Keratinocyte (primary cell): Measurements from ENCODE around the gene NAA35. TPM values are rescaled to one million over a fixed set of nuclear protein-coding genes. Genes with fewer than 3 reads are reported as not detected.

Experiments
- DNase-seq: peaks from one replicate; pipeline ENCODE4 v3.0.0-alpha.2; 2011; ENCODE audit warnings: low read depth, missing footprints, low spot score
- FAIRE-seq: peaks from 2 replicates; lab custom pipeline; 2011; peaks lifted over from hg19 to GRCh38; lab: Jason Lieb, UNC
- H2AFZ ChIP-seq: 2 replicates; pipeline ENCODE4 v1.6.0; 2012; ENCODE audit warnings: low read length, control low read depth, inconsistent platforms; ENCODE audit not compliant: control insufficient read depth
- H3K27ac ChIP-seq: 2 replicates; pipeline ENCODE4 v1.5.1; 2011; ENCODE audit warnings: low read length; ENCODE audit not compliant: control insufficient read depth, insufficient read depth
- H3K27me3 ChIP-seq: 3 replicates; pipeline ENCODE4 v1.6.0; 2011; ENCODE audit warnings: low read length; ENCODE audit not compliant: control insufficient read depth, insufficient read depth; ENCODE audit errors: extremely low read depth
- H3K36me3 ChIP-seq, 2 experiments: 2 replicates in 1 of 2; 3 replicates in 1 of 2; pipeline ENCODE4 v1.5.1; 2011; ENCODE audit warnings: low read length in 2 of 2, mild to moderate bottlenecking in 1 of 2; ENCODE audit not compliant: control insufficient read depth in 2 of 2, insufficient read depth in 2 of 2; ENCODE audit errors: extremely low read depth in 1 of 2
- H3K4me1 ChIP-seq: 3 replicates; pipeline ENCODE4 v1.5.1; 2011; ENCODE audit warnings: low read length; ENCODE audit not compliant: control insufficient read depth, insufficient read depth; ENCODE audit errors: extremely low read depth
- H3K4me2 ChIP-seq: 3 replicates; pipeline ENCODE4 v1.6.0; 2011; ENCODE audit warnings: low read depth, low read length; ENCODE audit not compliant: control insufficient read depth, insufficient read depth; ENCODE audit errors: extremely low read depth
- H3K4me3 ChIP-seq, 3 experiments: fragments of 200-600 bp in 1 of 3; sonication (generic) in 1 of 3; 2 replicates in 2 of 3; 3 replicates in 1 of 3; pipeline ENCODE4 v1.5.1; 2011 to 2016; ENCODE audit warnings: low read length in 3 of 3, mild to moderate bottlenecking in 3 of 3, control low read depth in 2 of 3, inconsistent platforms in 1 of 3, low read depth in 1 of 3, mixed read lengths in 1 of 3, mixed run types in 1 of 3, moderate library complexity in 1 of 3; ENCODE audit not compliant: control insufficient read depth in 2 of 3, insufficient read depth in 2 of 3; ENCODE audit errors: extremely low read depth in 1 of 3
- H3K79me2 ChIP-seq: 2 replicates; pipeline ENCODE4 v1.6.0; 2012; ENCODE audit warnings: low read length; ENCODE audit not compliant: control insufficient read depth, insufficient read depth
- H3K9ac ChIP-seq: 3 replicates; pipeline ENCODE4 v1.6.0; 2011; ENCODE audit warnings: low read length; ENCODE audit not compliant: control insufficient read depth, insufficient read depth; ENCODE audit errors: extremely low read depth
- H3K9me1 ChIP-seq: 3 replicates; pipeline ENCODE4 v1.6.0; 2011; ENCODE audit warnings: low read length; ENCODE audit not compliant: control insufficient read depth, insufficient read depth; ENCODE audit errors: extremely low read depth
- H3K9me3 ChIP-seq: 2 replicates; pipeline ENCODE4 v1.5.1; 2012; ENCODE audit warnings: low read depth, low read length; ENCODE audit not compliant: control insufficient read depth
- H4K20me1 ChIP-seq: 3 replicates; pipeline ENCODE4 v1.6.0; 2011; ENCODE audit warnings: low read length; ENCODE audit not compliant: control insufficient read depth, insufficient read depth; ENCODE audit errors: extremely low read depth
- EZH2 ChIP-seq: IDR thresholded peaks from one replicate; pipeline ENCODE4 v1.6.1; 2012; ENCODE audit warnings: inconsistent platforms, mild to moderate bottlenecking, low read length, moderate library complexity
- dilution Hi-C: fragments of 300-500 bp; cut with MboI; formaldehyde crosslinking; loops from one replicate; pipeline ENCODE4 v1.7.0; 2020; ENCODE audit warnings: low sequenced_read_pairs; ENCODE audit not compliant: extremely low pct_ligation_motif_present
- polyA plus RNA-seq, 5 experiments: library from polyadenylated mRNA; depleted of rRNA in 3 of 5; stranded (reverse) in 3 of 5; stranded (forward) in 1 of 5; unstranded in 1 of 5; fragments of >200 nt; gene quantifications; 1 replicate in 1 of 5; 2 replicates in 3 of 5; 3 replicates in 1 of 5; pipeline versions ENCODE4 v1.2.1 to v1.2.3, GENCODE V29; 2011 to 2012; ENCODE audit warnings: missing spikeins in 2 of 5, low read depth in 1 of 5, low replicate concordance in 1 of 5
- TF ChIP-seq, protein P1 (sequence below), 3 experiments: IDR thresholded peaks in 1 of 3; conservative IDR thresholded peaks in 1 of 3; optimal IDR thresholded peaks in 1 of 3; 2 replicates in 2 of 3; 3 replicates in 1 of 3; pipeline versions ENCODE3 to v1.5.1; 2011; ENCODE audit warnings: low read length in 3 of 3, mild to moderate bottlenecking in 3 of 3, moderate library complexity in 2 of 3, control low read depth in 1 of 3, inconsistent platforms in 1 of 3; ENCODE audit not compliant: insufficient read depth in 2 of 3; ENCODE audit errors: extremely low read depth in 1 of 3

Gene NAA35
- polyA plus RNA-seq, 1 donor (not counting 4 experiments of a cell fraction or from before 2014, with no cell fraction given): 33.8 TPM

DNA sequence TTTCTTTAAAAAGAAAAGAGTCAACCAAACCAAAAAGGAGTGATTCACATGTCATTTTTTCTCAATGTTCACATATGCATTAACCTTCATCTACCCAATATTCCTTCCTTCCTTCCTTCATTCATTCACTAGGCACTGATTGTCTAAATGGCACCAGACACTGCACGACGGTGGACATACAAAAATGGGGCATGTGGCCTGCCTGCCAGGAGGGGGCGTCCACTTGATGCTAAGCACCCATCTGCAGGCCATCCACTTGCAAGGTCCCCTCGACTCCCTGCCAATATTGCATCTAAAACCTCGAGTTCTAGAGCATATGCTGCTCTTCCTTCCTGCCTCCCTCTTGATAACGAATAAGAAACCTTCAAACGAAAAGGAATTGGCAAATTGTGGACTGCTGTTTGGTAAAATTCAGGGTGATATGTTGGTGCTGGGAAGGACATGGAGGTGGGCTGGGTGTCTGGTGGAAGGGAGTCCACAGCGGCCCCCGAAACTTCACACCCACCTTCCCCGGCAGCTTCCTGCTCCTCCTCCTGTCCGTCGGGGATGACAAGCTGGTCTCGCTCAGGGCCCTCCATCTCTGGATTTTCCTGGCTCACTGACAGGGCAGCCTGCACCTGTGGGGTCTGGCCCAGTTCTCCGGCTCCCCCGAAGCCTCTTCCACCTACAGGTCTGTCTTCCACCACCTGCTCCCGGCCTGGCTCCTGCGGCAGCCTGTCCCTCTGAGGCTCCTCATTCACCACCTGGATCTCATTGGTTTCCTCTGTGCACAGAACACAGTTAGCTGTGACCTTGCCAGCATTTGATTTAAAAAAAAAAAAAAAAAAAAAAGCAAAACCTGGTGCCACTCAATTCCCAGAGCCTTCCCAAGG, 94.2 kb downstream of the NAA35 start:
- Histone ChIP-seq H3K4me1 (peaks cover 3% of the 10 kb centered on the region), H3K27ac (no peak overlapping the region), H3K9me1 (no peaks in the 10 kb centered on the region), H3K36me3 (peaks cover 3 to 10% of the 10 kb centered on the region in 2 experiments), H2AFZ (no peak overlapping the region), H3K9me3 (no peaks in the 10 kb centered on the region), H3K27me3 (no peaks in the 10 kb centered on the region), H3K9ac (no peak overlapping the region), H4K20me1 (no peaks in the 10 kb centered on the region), H3K4me2 (no peak overlapping the region), H3K79me2 (no peaks in the 10 kb centered on the region), H3K4me3 (no peak overlapping the region)
- no peak for TF ChIP-seq EZH2
- TF ChIP-seq, protein P1, sequence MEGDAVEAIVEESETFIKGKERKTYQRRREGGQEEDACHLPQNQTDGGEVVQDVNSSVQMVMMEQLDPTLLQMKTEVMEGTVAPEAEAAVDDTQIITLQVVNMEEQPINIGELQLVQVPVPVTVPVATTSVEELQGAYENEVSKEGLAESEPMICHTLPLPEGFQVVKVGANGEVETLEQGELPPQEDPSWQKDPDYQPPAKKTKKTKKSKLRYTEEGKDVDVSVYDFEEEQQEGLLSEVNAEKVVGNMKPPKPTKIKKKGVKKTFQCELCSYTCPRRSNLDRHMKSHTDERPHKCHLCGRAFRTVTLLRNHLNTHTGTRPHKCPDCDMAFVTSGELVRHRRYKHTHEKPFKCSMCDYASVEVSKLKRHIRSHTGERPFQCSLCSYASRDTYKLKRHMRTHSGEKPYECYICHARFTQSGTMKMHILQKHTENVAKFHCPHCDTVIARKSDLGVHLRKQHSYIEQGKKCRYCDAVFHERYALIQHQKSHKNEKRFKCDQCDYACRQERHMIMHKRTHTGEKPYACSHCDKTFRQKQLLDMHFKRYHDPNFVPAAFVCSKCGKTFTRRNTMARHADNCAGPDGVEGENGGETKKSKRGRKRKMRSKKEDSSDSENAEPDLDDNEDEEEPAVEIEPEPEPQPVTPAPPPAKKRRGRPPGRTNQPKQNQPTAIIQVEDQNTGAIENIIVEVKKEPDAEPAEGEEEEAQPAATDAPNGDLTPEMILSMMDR (optimal IDR thresholded peaks at IDR 0.05 in 1 of 3, IDR thresholded peaks at IDR 0.05 in 1 of 3, conservative IDR thresholded peaks at IDR 0.05 in 1 of 3; ENCODE audit: extremely low read depth in 1 of 3, insufficient read depth in 2 of 3, low read length in 3 of 3): peak; percentile 49 to 75 (median 67)
- DNase-seq (no peak), FAIRE-seq (no peak)
- dilution Hi-C loops: no loop called here

DNA sequence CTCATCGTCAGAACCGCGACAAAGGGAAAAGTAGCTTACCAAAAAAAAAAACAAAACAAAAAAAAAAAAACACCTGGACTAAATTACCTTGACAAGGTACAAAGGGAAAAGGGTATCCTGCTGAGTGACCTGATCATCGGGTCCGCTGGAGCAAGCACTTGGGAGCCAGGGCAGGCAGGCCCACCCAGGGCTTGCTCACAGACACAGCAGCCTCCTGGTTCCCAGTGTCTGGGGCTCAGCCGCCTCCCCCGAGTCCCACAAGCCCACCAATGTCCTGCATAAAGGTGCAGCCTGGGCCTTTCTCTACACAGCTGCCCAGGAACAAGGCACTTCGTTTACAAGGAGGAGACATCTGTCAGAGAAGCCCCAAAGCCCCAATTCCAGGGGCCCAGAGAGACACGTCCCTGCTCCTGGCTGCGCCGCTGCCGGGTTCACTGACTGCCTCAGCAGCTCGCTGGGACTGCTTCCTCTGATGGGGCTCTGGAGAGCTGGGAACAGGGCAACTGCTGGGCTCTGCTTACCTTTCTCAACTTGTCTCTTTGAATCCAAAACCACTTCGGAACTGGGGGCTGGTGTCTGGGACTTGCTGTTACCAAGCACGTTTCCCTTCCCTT, 95.0 kb downstream of the NAA35 start:
- Histone ChIP-seq H3K79me2 (no peaks in the 10 kb centered on the region), H3K27ac (no peak overlapping the region), H2AFZ (no peak overlapping the region), H3K4me1 (peaks cover 3% of the 10 kb centered on the region), H3K36me3 (peaks cover 3 to 10% of the 10 kb centered on the region in 2 experiments), H3K4me3 (no peak overlapping the region), H3K9me3 (no peaks in the 10 kb centered on the region), H3K4me2 (no peak overlapping the region), H3K27me3 (no peaks in the 10 kb centered on the region), H4K20me1 (no peaks in the 10 kb centered on the region), H3K9me1 (no peaks in the 10 kb centered on the region), H3K9ac (no peak overlapping the region)
- FAIRE-seq (no peak), DNase-seq (no peak)
- dilution Hi-C loops: no loop called here
- TF ChIP-seq, protein P1 (optimal IDR thresholded peaks at IDR 0.05 in 1 of 3, IDR thresholded peaks at IDR 0.05 in 1 of 3, conservative IDR thresholded peaks at IDR 0.05 in 1 of 3; ENCODE audit: extremely low read depth in 1 of 3, insufficient read depth in 2 of 3, low read length in 3 of 3): no peak
- TF ChIP-seq EZH2: no peak
